Suppressor macrophage treated with lipopolysaccharide for 1 hour (primary cell): ENCODE results near the gene PSMB11.
"Not testable (repeated sequence)": the region's sequence is repeated elsewhere in the genome, so short reads cannot be mapped to it uniquely, and the experiment has no call there.

Experiments used
- DNase-seq, 3 donors: peaks; one replicate each; pipeline ENCODE4 v3.0.0-alpha.2; 2020 to 2022

The PSMB11 gene

GRCh38 chr14:23042162-23042965 is at the start of gene PSMB11:
Gene PSMB11 (plus strand): TSS chr14:23042212. CDS start chr14:23042226, 14 bp downstream.
- no peak for DNase-seq

GRCh38 chr14:22993517-22993916 is 48.5 kb upstream of the PSMB11 start:
- no peak for DNase-seq

GRCh38 chr14:22994762-22995275 is 47.2 kb upstream of the PSMB11 start:
- DNase-seq = peak; percentile 36 to 59 (median 58)

GRCh38 chr14:22995889-22996625 is 46.0 kb upstream of the PSMB11 start:
- no peak for DNase-seq

GRCh38 chr14:22996768-22997654 is 45.0 kb upstream of the PSMB11 start:
- no peak for DNase-seq

- no peak for DNase-seq
Measured at GRCh38 chr14:22997676-22998323, 44.2 kb upstream of the PSMB11 start.

GRCh38 chr14:22998329-22999012 is 43.5 kb upstream of the PSMB11 start:
- no peak for DNase-seq

GRCh38 chr14:23000860-23001259 is 41.2 kb upstream of the PSMB11 start:
- DNase-seq = no peak

- DNase-seq = no peak
Measured at GRCh38 chr14:23002592-23002991, 39.4 kb upstream of the PSMB11 start.

GRCh38 chr14:23004274-23004673 is 37.7 kb upstream of the PSMB11 start:
- not testable (repeated sequence) for DNase-seq

- DNase-seq = peak; percentile 19 to 46 (median 42)
Measured at GRCh38 chr14:23005451-23006187, 36.4 kb upstream of the PSMB11 start.

GRCh38 chr14:23006188-23006534 is 35.9 kb upstream of the PSMB11 start:
- DNase-seq = no peak

- peak; percentile 97 to 98 (median 97) for DNase-seq
Measured at GRCh38 chr14:23006544-23007419, 35.2 kb upstream of the PSMB11 start.

- peak in 1 of 3 donors; percentile 5 for DNase-seq
Measured at GRCh38 chr14:23008831-23009230, 33.2 kb upstream of the PSMB11 start.

- DNase-seq = peak in 1 of 3 donors; percentile 53
Measured at GRCh38 chr14:23009483-23009938, 32.5 kb upstream of the PSMB11 start.

GRCh38 chr14:23009939-23010726 is 31.9 kb upstream of the PSMB11 start, which contains the start of gene C14orf93:
Gene C14orf93 (minus strand): TSS chr14:23010143. CDS start chr14:22999023, 11,120 bp downstream.
- DNase-seq = peak; percentile 65 to 89 (median 72)

- no peak for DNase-seq
Measured at GRCh38 chr14:23013054-23013748, 28.8 kb upstream of the PSMB11 start.

- DNase-seq = not testable (repeated sequence)
Measured at GRCh38 chr14:23013749-23014054, 28.3 kb upstream of the PSMB11 start.
